HepG2 (cell line): ENCODE data around the gene FAM120B. TPM values are rescaled to one million over a fixed set of nuclear protein-coding genes. Genes with fewer than 3 reads are reported as not detected.

Experiments used
- ARNTL ChIP-seq: sonication (generic); formaldehyde crosslinking; IDR thresholded peaks from 2 replicates; pipeline ENCODE4 v1.4.0; 2020; ENCODE audit warnings: mild to moderate bottlenecking, missing genetic modification reagents
- CENPT ChIP-seq: sonication (generic); formaldehyde crosslinking; IDR thresholded peaks from 2 replicates; pipeline ENCODE4 v1.8.0; 2022; ENCODE audit warnings: low read depth, mild to moderate bottlenecking, moderate library complexity, missing genetic modification reagents
- CHCHD3 ChIP-seq: sonication (generic); formaldehyde crosslinking; IDR thresholded peaks from 2 replicates; pipeline ENCODE4 v1.8.0; 2022; ENCODE audit warnings: mild to moderate bottlenecking, missing genetic modification reagents, moderate library complexity
- CREB1 ChIP-seq, 2 experiments: fragments of 450-650 bp in 1 of 2; IDR thresholded peaks; 2 replicates each; pipeline ENCODE4 v1.6.1; 2016 to 2017; ENCODE audit warnings: control low read depth in 1 of 2, mild to moderate bottlenecking in 1 of 2, missing compliant biosample characterization in 1 of 2, missing genetic modification characterization in 1 of 2
- DNMT3B ChIP-seq: conservative IDR thresholded peaks from 2 replicates; pipeline ENCODE4 v1.6.1; 2016; ENCODE audit warnings: missing biosample characterization, control low read depth
- DZIP1 ChIP-seq: sonication (generic); formaldehyde crosslinking; IDR thresholded peaks from 2 replicates; pipeline ENCODE4 v1.5.0; 2020; ENCODE audit warnings: mild to moderate bottlenecking, missing genetic modification reagents
- FOSL2 ChIP-seq: sonication (generic); formaldehyde crosslinking; IDR thresholded peaks from 2 replicates; pipeline ENCODE4 v1.4.0; 2020; ENCODE audit warnings: missing genetic modification reagents
- MEF2D ChIP-seq: sonication (generic); formaldehyde crosslinking; IDR thresholded peaks from 2 replicates; pipeline ENCODE4 v1.5.1; 2020; ENCODE audit warnings: mild to moderate bottlenecking, missing genetic modification reagents
- NFRKB ChIP-seq: fragments of 450-650 bp; IDR thresholded peaks from 2 replicates; pipeline ENCODE4 v1.6.1; 2017
- PHF8 ChIP-seq: sonication (generic); formaldehyde crosslinking; IDR thresholded peaks from 2 replicates; pipeline ENCODE4 v1.5.0; 2020; ENCODE audit warnings: missing genetic modification reagents
- SIN3B ChIP-seq: fragments of 150-350 bp; IDR thresholded peaks from 2 replicates; pipeline ENCODE4 v1.6.1; 2014; ENCODE audit warnings: low read length
- TCF12 ChIP-seq, 2 experiments: fragments of 450-650 bp in 1 of 2; sonication (generic) in 1 of 2; formaldehyde crosslinking in 1 of 2; IDR thresholded peaks; 2 replicates each; pipeline versions ENCODE4 v1.6.1 to v1.8.0; 2017 to 2022; ENCODE audit warnings: antibody characterized with exemption in 1 of 2, mild to moderate bottlenecking in 1 of 2, missing genetic modification reagents in 1 of 2, moderate library complexity in 1 of 2
- TGIF2 ChIP-seq: IDR thresholded peaks from 2 replicates; pipeline ENCODE4 v1.6.1; 2016; ENCODE audit warnings: control low read depth, missing compliant biosample characterization
- THRA ChIP-seq: sonication (generic); formaldehyde crosslinking; IDR thresholded peaks from 2 replicates; pipeline ENCODE4 v1.4.0; 2020; ENCODE audit warnings: missing genetic modification reagents, borderline replicate concordance
- XRCC5 ChIP-seq: fragments of 200-400 bp; formaldehyde crosslinking; optimal IDR thresholded peaks from 2 replicates; pipeline ENCODE3; 2017; ENCODE audit warnings: mild to moderate bottlenecking, low read length
- YEATS2 ChIP-seq: sonication (generic); formaldehyde crosslinking; IDR thresholded peaks from 2 replicates; pipeline ENCODE4 v1.4.0; 2020; ENCODE audit warnings: missing genetic modification reagents, borderline replicate concordance
- ZFP62 ChIP-seq: sonication (generic); formaldehyde crosslinking; IDR thresholded peaks from 2 replicates; pipeline ENCODE4 v1.4.0; 2020; ENCODE audit warnings: missing genetic modification reagents
- ZFP90 ChIP-seq: sonication (generic); formaldehyde crosslinking; IDR thresholded peaks from 2 replicates; pipeline ENCODE4 v1.8.0; 2022; ENCODE audit warnings: missing genetic modification reagents, mild to moderate bottlenecking, inconsistent platforms, borderline replicate concordance
- ZNF235 ChIP-seq: sonication (generic); formaldehyde crosslinking; IDR thresholded peaks from 2 replicates; pipeline ENCODE4 v1.8.1; 2023; ENCODE audit warnings: mild to moderate bottlenecking, missing genetic modification reagents, borderline replicate concordance
- ZNF546 ChIP-seq: sonication (generic); formaldehyde crosslinking; conservative IDR thresholded peaks from 2 replicates; pipeline ENCODE4 v1.8.1; 2023; ENCODE audit warnings: mild to moderate bottlenecking, missing genetic modification reagents
- ZNF557 ChIP-seq: sonication (generic); formaldehyde crosslinking; IDR thresholded peaks from 2 replicates; pipeline ENCODE4 v1.4.0; 2020; ENCODE audit warnings: missing genetic modification reagents
- ZNF687 ChIP-seq: sonication (generic); formaldehyde crosslinking; IDR thresholded peaks from 2 replicates; pipeline ENCODE4 v1.5.1; 2020; ENCODE audit warnings: mild to moderate bottlenecking, missing genetic modification reagents, moderate library complexity
- polyA plus RNA-seq, 8 experiments: library from polyadenylated mRNA; depleted of rRNA in 3 of 8; stranded (reverse) in 7 of 8; unstranded in 1 of 8; fragments of >200 nt; fragmentation: Illumina TruSeq in 4 of 8; extraction: Trizol in 4 of 8; gene quantifications; 2 replicates each; pipeline versions ENCODE4 v1.2.1 to v1.2.3, GENCODE V29; 2011 to 2016; ENCODE audit warnings: low read depth in 4 of 8, missing spikeins in 1 of 8, mixed read lengths in 1 of 8; ENCODE audit not compliant: insufficient read depth in 1 of 8
- total RNA-seq, 5 experiments: library from RNA; depleted of rRNA; stranded (reverse); fragments of >200 nt; fragmentation: Illumina TruSeq; extraction: Trizol; gene quantifications; 2 replicates each; pipeline ENCODE4 v1.2.3, GENCODE V29; 2016; ENCODE audit warnings: low read depth in 1 of 5

FAM120B gene
- total and polyA plus RNA-seq, 2 of the 13 experiments (the other 11 are each of a cell fraction or from before 2014, with no cell fraction given), result 9.2 to 10.7 TPM

GRCh38 chr6:170295510-170296422, 10.8 kb upstream of the FAM120B start (continued):
- TF ChIP-seq ZNF687 (CRISPR knock-in tag) (peak; percentile 79), CREB1 (IDR thresholded peaks at IDR 0.05) (no peak), CREB1 (CRISPR knock-in tag; IDR thresholded peaks at IDR 0.05) (no peak), PHF8 (CRISPR knock-in tag) (no peak), XRCC5 (no peak), ZFP62 (CRISPR knock-in tag) (no peak), DNMT3B (CRISPR knock-in tag) (no peak), FOSL2 (CRISPR knock-in tag) (no peak), NFRKB (no peak), TCF12 (IDR thresholded peaks at IDR 0.05) (no peak), TCF12 (CRISPR knock-in tag; IDR thresholded peaks at IDR 0.05) (0 out of 2 replicates have a peak, but pooled peaks have one; percentile 54), SIN3B (no peak), THRA (CRISPR knock-in tag) (no peak), YEATS2 (CRISPR knock-in tag) (no peak), ZFP90 (no peak), ZNF546 (peak; percentile 59; the same call in 1 of the 2 replicates), CHCHD3 (CRISPR knock-in tag) (no peak), TGIF2 (CRISPR knock-in tag) (no peak), DZIP1 (CRISPR knock-in tag) (no peak), ZNF235 (no peak), CENPT (CRISPR knock-in tag) (no peak), ARNTL (CRISPR knock-in tag) (no peak; the same call in 1 of the 2 replicates), ZNF557 (CRISPR knock-in tag) (no peak), MEF2D (no peak)
